NK-92 treated with Interleukin-12 subunit alpha and Interleukin-12 subunit beta, amount 100 ng/mL, for 24 hours (cell line): ENCODE measurements around the gene CADM1.

Experiments
- DNase-seq: peaks from one replicate; lab custom pipeline; 2025; lab: John Stamatoyannopoulos, UW

CADM1 gene

GRCh38 chr11:115398333-115399080 is 105.7 kb downstream of the CADM1 start:
- no peak for DNase-seq

- DNase-seq = no peak
These were observed 107.7 kb downstream of the CADM1 start for GRCh38 chr11:115396533-115396932.

GRCh38 chr11:115393950-115394349 is 110.3 kb downstream of the CADM1 start:
- DNase-seq = no peak

- no peak for DNase-seq
These were observed 112.6 kb downstream of the CADM1 start for GRCh38 chr11:115391598-115391997.

GRCh38 chr11:115391160-115391559 is 113.1 kb downstream of the CADM1 start:
- DNase-seq = no peak

GRCh38 chr11:115390441-115390840 is 113.8 kb downstream of the CADM1 start:
- DNase-seq = no peak

GRCh38 chr11:115389790-115390189 is 114.4 kb downstream of the CADM1 start:
- DNase-seq = no peak

GRCh38 chr11:115385226-115385625 is 119.0 kb downstream of the CADM1 start:
- DNase-seq = no peak

GRCh38 chr11:115384236-115384635 is 120.0 kb downstream of the CADM1 start:
- no peak for DNase-seq

GRCh38 chr11:115383431-115383830 is 120.8 kb downstream of the CADM1 start:
- no peak for DNase-seq

GRCh38 chr11:115379528-115379927 is 124.7 kb downstream of the CADM1 start:
- DNase-seq = no peak

- DNase-seq = no peak
These were observed 125.7 kb downstream of the CADM1 start for GRCh38 chr11:115378557-115378956.

- DNase-seq = no peak
These were observed 126.3 kb downstream of the CADM1 start for GRCh38 chr11:115377882-115378296.

- DNase-seq = no peak
These were observed 135.6 kb downstream of the CADM1 start for GRCh38 chr11:115368616-115369015.

- no peak for DNase-seq
These were observed 137.4 kb downstream of the CADM1 start for GRCh38 chr11:115366826-115367225.

- DNase-seq = no peak
These were observed 138.3 kb downstream of the CADM1 start for GRCh38 chr11:115365907-115366306.

GRCh38 chr11:115364896-115365295 is 139.3 kb downstream of the CADM1 start:
- no peak for DNase-seq

GRCh38 chr11:115363921-115364320 is 140.3 kb downstream of the CADM1 start:
- no peak for DNase-seq

- no peak for DNase-seq
These were observed 140.8 kb downstream of the CADM1 start for GRCh38 chr11:115363426-115363825.

GRCh38 chr11:115362997-115363396 is 141.2 kb downstream of the CADM1 start:
- DNase-seq = no peak

GRCh38 chr11:115361025-115361424 is 143.2 kb downstream of the CADM1 start:
- DNase-seq = no peak

- no peak for DNase-seq
These were observed 143.9 kb downstream of the CADM1 start for GRCh38 chr11:115360186-115360824.

- DNase-seq = no peak
These were observed 147.1 kb downstream of the CADM1 start for GRCh38 chr11:115357066-115357465.
